ENCODE measurements around the gene BAHCC1. TPM values are rescaled to one million over a fixed set of nuclear protein-coding genes. Genes with fewer than 3 reads are reported as not detected.

Gene BAHCC1
- total RNA-seq, 5 donors from 2014 or later (not counting 1 experiment from before 2014, with no cell fraction given), result 0.23 to 0.82 (median 0.33) TPM

- DNase-seq, result no peak
- Mint-ChIP-seq H3K9me3 (no peaks in the 10 kb centered on the region), H3K4me1 (no peaks in the 10 kb centered on the region), H3K4me3 (no peak overlapping the region), H3K27me3 (peaks cover 0 to 5% of the 10 kb centered on the region in 2 donors), H3K36me3 (no peaks in the 10 kb centered on the region), H3K27ac (no peak overlapping the region)
- H3K36me3 ChIP-seq (ENCODE audit: control insufficient read depth in 2 of 2, extremely low read depth in 1 of 2, insufficient read depth in 1 of 2, low read length in 1 of 2), result no peaks in the 10 kb centered on the region
- H3K4me3 ChIP-seq (ENCODE audit: control insufficient read depth in 1 of 2, extremely low read depth in 1 of 2, low read length in 1 of 2), result no peak overlapping the region
- no peak for ATAC-seq (replicated peaks in 1 of 4)
- no peak overlapping the region for H3K27ac ChIP-seq (ENCODE audit: low read length)
- peaks cover 0 to 51% of the 10 kb centered on the region in 2 experiments for H3K27me3 ChIP-seq (replicated peaks in 1 of 2; ENCODE audit: control insufficient read depth in 2 of 2, extremely low read depth in 1 of 2, insufficient read depth in 2 of 2, low read length in 1 of 2)
- H3K4me1 ChIP-seq (ENCODE audit: control insufficient read depth in 1 of 2, extremely low read depth in 1 of 2, insufficient read depth in 2 of 2, low read length in 2 of 2), result no peaks in the 10 kb centered on the region
- POLR2A ChIA-PET, result no interaction called here
- CTCF ChIA-PET, result interaction anchor here in 1 of 2 donors (0.6 kb wide), 1 partner anchor 1753 kb away, joined by 3 read pairs; no protein-coding TSS in a partner anchor
- 81% methylated on average over 17 of the region's 30 CpGs for WGBS (ENCODE audit: insufficient coverage)
- no peaks in the 10 kb centered on the region for H3K9me3 ChIP-seq
These were observed 50.6 kb downstream of the BAHCC1 start for GRCh38 chr17:81445642-81446503.

- H3K27me3 Mint-ChIP-seq, result peaks cover 0 to 2% of the 10 kb centered on the region in 2 donors
- H3K4me1 Mint-ChIP-seq, result no peaks in the 10 kb centered on the region
- POLR2A ChIA-PET, result no interaction called here
- ATAC-seq (replicated peaks in 1 of 4) (no peak), DNase-seq (no peak)
- H3K27ac Mint-ChIP-seq, result no peak overlapping the region
- Histone ChIP-seq H3K27me3 (replicated peaks in 1 of 2; ENCODE audit: control insufficient read depth in 2 of 2, extremely low read depth in 1 of 2, insufficient read depth in 2 of 2, low read length in 1 of 2) (peaks cover 0 to 59% of the 10 kb centered on the region in 2 experiments), H3K4me1 (ENCODE audit: control insufficient read depth in 1 of 2, extremely low read depth in 1 of 2, insufficient read depth in 2 of 2, low read length in 2 of 2) (no peaks in the 10 kb centered on the region), H3K36me3 (ENCODE audit: control insufficient read depth in 2 of 2, extremely low read depth in 1 of 2, insufficient read depth in 1 of 2, low read length in 1 of 2) (no peaks in the 10 kb centered on the region), H3K4me3 (ENCODE audit: control insufficient read depth in 1 of 2, extremely low read depth in 1 of 2, low read length in 1 of 2) (no peak overlapping the region), H3K9me3 (no peaks in the 10 kb centered on the region), H3K27ac (ENCODE audit: low read length) (no peak overlapping the region)
- H3K36me3 Mint-ChIP-seq, result no peaks in the 10 kb centered on the region
- no peak overlapping the region for H3K4me3 Mint-ChIP-seq
- WGBS (ENCODE audit: insufficient coverage), result 82% methylated on average over 19 of the region's 25 CpGs
- no peaks in the 10 kb centered on the region for H3K9me3 Mint-ChIP-seq
- CTCF ChIA-PET, result interaction anchor here in 1 of 2 donors (0.6 kb wide), 1 partner anchor 1535 kb away, joined by 4 read pairs; no protein-coding TSS in a partner anchor
These were observed 52.2 kb downstream of the BAHCC1 start for GRCh38 chr17:81447331-81447933.

GRCh38 chr17:81448442-81448841 is 53.2 kb downstream of the BAHCC1 start:
- no peak overlapping the region for H3K4me3 Mint-ChIP-seq
- H3K4me1 Mint-ChIP-seq, result peaks cover 0 to 4% (median 3%) of the 10 kb centered on the region in 3 donors
- ChIA-PET CTCF (no interaction called here), POLR2A (no interaction called here)
- H3K9me3 Mint-ChIP-seq, result no peaks in the 10 kb centered on the region
- H3K36me3 ChIP-seq (ENCODE audit: control insufficient read depth in 2 of 2, extremely low read depth in 1 of 2, insufficient read depth in 1 of 2, low read length in 1 of 2), result no peaks in the 10 kb centered on the region
- peaks cover 0 to 66% of the 10 kb centered on the region in 2 experiments for H3K27me3 ChIP-seq (replicated peaks in 1 of 2; ENCODE audit: control insufficient read depth in 2 of 2, extremely low read depth in 1 of 2, insufficient read depth in 2 of 2, low read length in 1 of 2)
- no peak overlapping the region for H3K27ac Mint-ChIP-seq
- 86% methylated on average over 24 of the region's 25 CpGs for WGBS (ENCODE audit: insufficient coverage)
- no peaks in the 10 kb centered on the region for H3K36me3 Mint-ChIP-seq
- peaks cover 2 to 7% of the 10 kb centered on the region in 2 experiments for H3K4me1 ChIP-seq (ENCODE audit: control insufficient read depth in 1 of 2, extremely low read depth in 1 of 2, insufficient read depth in 2 of 2, low read length in 2 of 2)
- ATAC-seq (replicated peaks in 1 of 4) (no peak), DNase-seq (no peak)
- H3K9me3 ChIP-seq, result no peaks in the 10 kb centered on the region
- H3K27ac ChIP-seq (ENCODE audit: low read length), result no peak overlapping the region
- peaks cover 0 to 2% of the 10 kb centered on the region in 2 donors for H3K27me3 Mint-ChIP-seq
- no peak overlapping the region for H3K4me3 ChIP-seq (ENCODE audit: control insufficient read depth in 1 of 2, extremely low read depth in 1 of 2, low read length in 1 of 2)

- H3K4me3 Mint-ChIP-seq, result no peak overlapping the region
- no peaks in the 10 kb centered on the region for H3K36me3 ChIP-seq (ENCODE audit: control insufficient read depth in 2 of 2, extremely low read depth in 1 of 2, insufficient read depth in 1 of 2, low read length in 1 of 2)
- 69% methylated on average over 9 of the region's 12 CpGs for WGBS (ENCODE audit: insufficient coverage)
- ATAC-seq (replicated peaks in 1 of 4) (no peak), DNase-seq (no peak)
- H3K36me3 Mint-ChIP-seq, result no peaks in the 10 kb centered on the region
- peaks cover 6 to 12% of the 10 kb centered on the region in 2 experiments for H3K4me1 ChIP-seq (ENCODE audit: control insufficient read depth in 1 of 2, extremely low read depth in 1 of 2, insufficient read depth in 2 of 2, low read length in 2 of 2)
- H3K27me3 ChIP-seq (replicated peaks in 1 of 2; ENCODE audit: control insufficient read depth in 2 of 2, extremely low read depth in 1 of 2, insufficient read depth in 2 of 2, low read length in 1 of 2), result peaks cover 0 to 70% of the 10 kb centered on the region in 2 experiments
- no peaks in the 10 kb centered on the region for H3K9me3 Mint-ChIP-seq
- ChIA-PET CTCF (no interaction called here), POLR2A (no interaction called here)
- no peak overlapping the region for H3K4me3 ChIP-seq (ENCODE audit: control insufficient read depth in 1 of 2, extremely low read depth in 1 of 2, low read length in 1 of 2)
- H3K9me3 ChIP-seq, result no peaks in the 10 kb centered on the region
- peaks cover 0 to 9% (median 5%) of the 10 kb centered on the region in 3 donors for H3K4me1 Mint-ChIP-seq
- no peak overlapping the region for H3K27ac Mint-ChIP-seq
- no peak overlapping the region for H3K27ac ChIP-seq (ENCODE audit: low read length)
- H3K27me3 Mint-ChIP-seq, result no peaks in the 10 kb centered on the region
These were observed 53.7 kb downstream of the BAHCC1 start for GRCh38 chr17:81448950-81449349.

- H3K9me3 Mint-ChIP-seq, result no peaks in the 10 kb centered on the region
- Histone ChIP-seq H3K27me3 (replicated peaks in 1 of 2; ENCODE audit: control insufficient read depth in 2 of 2, extremely low read depth in 1 of 2, insufficient read depth in 2 of 2, low read length in 1 of 2) (peaks cover 0 to 72% of the 10 kb centered on the region in 2 experiments), H3K9me3 (no peaks in the 10 kb centered on the region), H3K36me3 (ENCODE audit: control insufficient read depth in 2 of 2, extremely low read depth in 1 of 2, insufficient read depth in 1 of 2, low read length in 1 of 2) (no peaks in the 10 kb centered on the region), H3K27ac (ENCODE audit: low read length) (no peak overlapping the region), H3K4me3 (ENCODE audit: control insufficient read depth in 1 of 2, extremely low read depth in 1 of 2, low read length in 1 of 2) (no peak overlapping the region), H3K4me1 (ENCODE audit: control insufficient read depth in 1 of 2, extremely low read depth in 1 of 2, insufficient read depth in 2 of 2, low read length in 2 of 2) (peaks cover 7 to 16% of the 10 kb centered on the region in 2 experiments)
- H3K4me3 Mint-ChIP-seq, result no peak overlapping the region
- POLR2A ChIA-PET, result no interaction called here
- ATAC-seq (replicated peaks in 1 of 4) (no peak), DNase-seq (no peak)
- H3K27ac Mint-ChIP-seq, result no peak overlapping the region
- CTCF ChIA-PET, result no interaction called here
- WGBS (ENCODE audit: insufficient coverage), result 61% methylated on average over 7 of the region's 8 CpGs
- no peaks in the 10 kb centered on the region for H3K27me3 Mint-ChIP-seq
- H3K36me3 Mint-ChIP-seq, result no peaks in the 10 kb centered on the region
- H3K4me1 Mint-ChIP-seq, result peaks cover 0 to 11% (median 5%) of the 10 kb centered on the region in 3 donors
These were observed 54.1 kb downstream of the BAHCC1 start for GRCh38 chr17:81449351-81449750.

GRCh38 chr17:81451823-81452222 is 56.6 kb downstream of the BAHCC1 start:
- WGBS (ENCODE audit: insufficient coverage), result 91% methylated on average over 26 of the region's 26 CpGs
- Mint-ChIP-seq H3K9me3 (no peaks in the 10 kb centered on the region), H3K4me3 (no peak overlapping the region), H3K36me3 (no peaks in the 10 kb centered on the region), H3K27me3 (no peaks in the 10 kb centered on the region), H3K4me1 (peaks cover 0 to 11% (median 5%) of the 10 kb centered on the region in 3 donors), H3K27ac (no peak overlapping the region)
- ChIA-PET CTCF (no interaction called here), POLR2A (no interaction called here)
- Histone ChIP-seq H3K27ac (ENCODE audit: low read length) (no peak overlapping the region), H3K27me3 (replicated peaks in 1 of 2; ENCODE audit: control insufficient read depth in 2 of 2, extremely low read depth in 1 of 2, insufficient read depth in 2 of 2, low read length in 1 of 2) (peaks cover 0 to 88% of the 10 kb centered on the region in 2 experiments), H3K36me3 (ENCODE audit: control insufficient read depth in 2 of 2, extremely low read depth in 1 of 2, insufficient read depth in 1 of 2, low read length in 1 of 2) (no peaks in the 10 kb centered on the region), H3K9me3 (no peaks in the 10 kb centered on the region), H3K4me1 (ENCODE audit: control insufficient read depth in 1 of 2, extremely low read depth in 1 of 2, insufficient read depth in 2 of 2, low read length in 2 of 2) (peaks cover 7 to 23% of the 10 kb centered on the region in 2 experiments), H3K4me3 (ENCODE audit: control insufficient read depth in 1 of 2, extremely low read depth in 1 of 2, low read length in 1 of 2) (no peak overlapping the region)
- DNase-seq (no peak), ATAC-seq (replicated peaks in 1 of 4) (no peak)

Measured in T-cell (primary cell).